GM12878 (cell line): ENCODE results near the gene MPP2.

Source experiments
- ESRRA ChIP-seq: IDR thresholded peaks from 2 replicates; pipeline ENCODE4 v1.6.1; 2012; ENCODE audit warnings: mild to moderate bottlenecking, low read length, improper control_type of control experiment
- ETV6 ChIP-seq, 2 experiments: fragments of 450-650 bp in 1 of 2; IDR thresholded peaks in 1 of 2; conservative IDR thresholded peaks in 1 of 2; 2 replicates each; pipeline ENCODE4 v1.6.1; 2014; ENCODE audit warnings: antibody characterized with exemption in 1 of 2, borderline replicate concordance in 1 of 2, low read depth in 1 of 2, mild to moderate bottlenecking in 1 of 2, moderate library complexity in 1 of 2
- JUND ChIP-seq: IDR thresholded peaks from 2 replicates; pipeline ENCODE4 v1.6.1; 2012; ENCODE audit warnings: low read depth, mild to moderate bottlenecking, low read length, improper control_type of control experiment, moderate library complexity
- PML ChIP-seq: IDR thresholded peaks from 2 replicates; pipeline ENCODE4 v1.6.1; 2012; ENCODE audit warnings: low read length, inconsistent platforms
- POLR2A ChIP-seq: IDR thresholded peaks from 2 replicates; pipeline ENCODE4 v1.6.1; 2011; ENCODE audit warnings: low read depth, mild to moderate bottlenecking, low read length
- USF2 ChIP-seq: IDR thresholded peaks from 2 replicates; pipeline ENCODE4 v1.6.1; 2011; ENCODE audit warnings: low read depth, low read length, improper control_type of control experiment, borderline replicate concordance
- TF ChIP-seq, protein P1 (sequence below): IDR thresholded peaks from 2 replicates; pipeline ENCODE4 v1.6.1; 2012; ENCODE audit warnings: low read depth, low read length, improper control_type of control experiment

DNA sequence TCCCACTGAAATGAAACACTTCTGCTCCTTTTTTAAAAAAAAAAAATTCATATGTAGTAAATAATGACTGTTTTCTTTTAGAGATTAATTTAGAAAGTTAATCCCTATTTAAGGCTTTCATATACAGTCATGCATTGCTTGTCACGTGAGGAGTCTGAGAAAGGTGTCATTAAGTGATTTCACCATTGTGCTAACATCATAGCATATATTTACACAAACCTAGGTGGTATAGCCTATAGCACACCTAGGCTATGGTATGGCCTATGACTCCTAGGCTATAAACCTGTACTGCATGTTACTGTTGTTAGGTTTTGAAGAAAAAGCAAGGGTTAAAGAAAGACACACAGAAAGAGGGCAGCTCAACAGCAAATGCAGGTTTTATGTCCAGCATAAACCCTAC lies 21.3 kb upstream of the MPP2 start:
- TF ChIP-seq, protein P1, sequence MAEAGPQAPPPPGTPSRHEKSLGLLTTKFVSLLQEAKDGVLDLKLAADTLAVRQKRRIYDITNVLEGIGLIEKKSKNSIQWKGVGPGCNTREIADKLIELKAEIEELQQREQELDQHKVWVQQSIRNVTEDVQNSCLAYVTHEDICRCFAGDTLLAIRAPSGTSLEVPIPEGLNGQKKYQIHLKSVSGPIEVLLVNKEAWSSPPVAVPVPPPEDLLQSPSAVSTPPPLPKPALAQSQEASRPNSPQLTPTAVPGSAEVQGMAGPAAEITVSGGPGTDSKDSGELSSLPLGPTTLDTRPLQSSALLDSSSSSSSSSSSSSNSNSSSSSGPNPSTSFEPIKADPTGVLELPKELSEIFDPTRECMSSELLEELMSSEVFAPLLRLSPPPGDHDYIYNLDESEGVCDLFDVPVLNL, result no peak
- TF ChIP-seq POLR2A (no peak), USF2 (no peak), ESRRA (no peak), ETV6 (conservative IDR thresholded peaks at IDR 0.05 in 1 of 2, IDR thresholded peaks at IDR 0.05 in 1 of 2; ENCODE audit: borderline replicate concordance in 1 of 2, low read depth in 1 of 2) (no peak), JUND (no peak), PML (no peak)
